Stimulated activated CD8-positive, alpha-beta memory T cell treated with anti-CD3 and anti-CD28 coated beads, Interleukin-4, amount 100 ng/mL, for 24 hours (primary cell): ENCODE results near the gene TNIP1.
A peak's percentile ranks its signal among the peaks of the same experiment; 100 is the strongest.

Experiments used
- DNase-seq: peaks from one replicate; pipeline ENCODE4 v3.0.0-alpha.2; 2020; ENCODE audit warnings: low read depth

TNIP1 gene

DNA sequence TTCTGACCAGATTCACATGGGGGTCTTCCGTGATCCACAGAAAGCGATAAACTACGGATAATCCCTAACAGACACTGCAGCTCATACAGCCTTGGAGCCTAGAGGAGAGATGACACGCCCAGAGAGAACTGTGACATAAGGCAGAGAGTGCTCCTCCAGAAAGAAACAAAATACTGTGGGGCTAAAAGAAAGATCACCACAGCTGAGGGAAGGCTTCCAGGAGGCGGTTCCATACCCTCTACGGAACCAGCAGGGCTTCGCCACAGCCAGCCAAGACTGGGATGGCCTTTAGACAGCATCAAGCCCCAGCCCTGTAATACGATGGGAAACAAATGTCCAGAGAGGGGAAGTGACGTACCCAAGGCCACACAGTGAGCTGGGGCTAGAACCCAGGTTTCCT lies 41.2 kb downstream of the TNIP1 start:
- no peak for DNase-seq

- peak; percentile 8 for DNase-seq
Observed at GRCh38 chr5:151038801-151039238, 42.0 kb downstream of the TNIP1 start.

DNA sequence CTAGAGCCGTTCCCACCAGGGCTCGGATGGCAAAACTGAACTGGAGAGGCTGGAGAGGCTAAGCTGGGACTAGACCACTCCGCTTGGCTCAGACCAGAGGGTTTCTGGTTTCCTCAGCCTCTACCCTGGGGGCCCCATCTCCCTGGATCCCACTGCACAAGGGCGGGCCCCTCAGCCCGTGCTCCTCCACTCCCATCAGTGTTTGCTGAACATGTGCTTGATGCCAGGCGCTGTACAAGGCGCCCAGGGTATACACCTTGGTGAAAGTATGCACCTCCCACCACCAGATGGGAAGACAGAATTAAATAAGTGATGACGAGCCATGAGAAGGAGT lies 42.5 kb downstream of the TNIP1 start:
- no peak for DNase-seq

GRCh38 chr5:151037561-151038411 lies 43.0 kb downstream of the TNIP1 start:
- DNase-seq, result no peak

DNA sequence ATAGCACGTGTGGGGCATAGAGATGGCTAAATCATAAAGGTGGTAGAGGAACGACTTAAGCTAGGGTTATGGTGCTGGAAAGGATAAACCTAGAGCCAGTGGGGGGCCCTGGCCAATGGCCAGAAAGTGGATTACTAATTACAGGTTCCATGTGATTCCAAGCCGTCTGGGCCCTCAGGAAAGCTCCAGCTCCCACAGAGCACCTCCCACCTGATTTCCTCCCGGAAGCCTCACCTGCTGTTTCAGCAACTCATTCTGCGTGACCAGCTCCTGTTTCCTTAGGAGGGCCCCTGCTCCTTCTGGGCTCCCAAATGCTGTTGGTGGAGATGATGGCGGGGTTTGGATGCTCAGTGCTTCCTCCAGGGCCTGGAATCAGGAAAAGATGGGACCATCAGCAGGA lies 44.3 kb downstream of the TNIP1 start:
- DNase-seq, result no peak

- no peak for DNase-seq
Observed at GRCh38 chr5:151034422-151035379, 46.1 kb downstream of the TNIP1 start.

- no peak for DNase-seq
Observed at GRCh38 chr5:151033217-151033934, 47.5 kb downstream of the TNIP1 start.

DNA sequence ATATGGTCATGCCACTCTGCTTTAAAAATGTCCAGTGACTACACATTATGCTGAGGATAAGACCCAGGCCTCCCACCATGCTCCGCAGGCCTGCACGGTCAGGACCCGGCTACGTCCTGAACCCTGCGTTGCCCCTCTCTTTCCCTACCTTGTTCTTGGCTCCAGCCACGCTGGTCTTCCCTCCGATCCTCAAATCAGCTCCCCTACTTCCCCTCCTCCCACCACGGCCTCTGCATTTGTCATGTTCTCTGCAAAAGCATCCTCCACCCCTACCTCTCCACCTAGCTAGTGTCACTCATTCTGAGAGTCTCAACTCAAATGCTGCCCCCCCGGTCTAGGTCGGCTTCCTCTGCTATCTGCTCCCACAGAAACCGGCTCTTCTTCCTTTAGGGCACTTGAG lies 49.3 kb downstream of the TNIP1 start:
- DNase-seq, result no peak

DNA sequence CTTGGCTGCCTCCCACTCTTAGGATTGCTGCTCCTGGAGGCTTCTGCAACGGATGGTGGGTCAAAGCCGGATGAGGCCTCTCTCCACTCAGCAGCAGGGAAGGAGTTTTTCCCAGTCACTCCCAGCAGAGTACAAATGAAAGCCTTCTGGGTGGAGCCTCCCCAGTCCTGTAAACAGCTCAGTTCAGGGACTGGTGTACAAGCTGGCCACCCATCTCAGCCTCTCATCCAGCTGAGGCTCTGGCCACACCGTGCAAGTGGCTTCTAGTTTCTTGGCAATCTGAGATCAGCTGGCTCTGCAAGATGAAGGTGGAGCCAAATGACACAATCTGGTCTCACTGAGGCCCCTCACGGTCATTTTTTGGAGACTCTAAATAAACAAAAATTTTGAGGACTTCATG lies 50.5 kb downstream of the TNIP1 start:
- no peak for DNase-seq

GRCh38 chr5:151030056-151030336 lies 50.8 kb downstream of the TNIP1 start:
- DNase-seq, result no peak

- DNase-seq, result no peak
Observed at GRCh38 chr5:151029179-151030055, 51.4 kb downstream of the TNIP1 start.

DNA sequence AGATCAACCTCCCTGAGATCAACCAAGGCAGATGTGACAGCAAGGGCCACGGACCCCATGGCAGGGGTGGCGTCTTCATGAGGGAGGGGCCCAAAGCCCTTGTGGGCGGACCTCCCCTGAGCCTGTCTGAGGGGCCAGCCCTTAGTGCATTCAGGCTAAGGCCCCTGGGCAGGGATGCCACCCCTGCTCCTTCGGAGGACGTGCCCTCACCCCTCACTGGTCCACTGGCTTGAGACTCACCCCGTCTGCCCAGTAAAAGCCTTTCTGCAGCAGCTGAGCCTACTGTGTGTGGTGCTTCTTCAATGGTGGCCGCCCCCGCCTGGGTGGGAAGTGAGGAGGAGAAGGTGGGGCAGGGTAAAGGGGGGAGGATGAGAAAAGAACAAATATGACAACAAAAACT lies 52.1 kb downstream of the TNIP1 start:
- no peak for DNase-seq

GRCh38 chr5:151027961-151028479 lies 52.8 kb downstream of the TNIP1 start:
- DNase-seq, result no peak

DNA sequence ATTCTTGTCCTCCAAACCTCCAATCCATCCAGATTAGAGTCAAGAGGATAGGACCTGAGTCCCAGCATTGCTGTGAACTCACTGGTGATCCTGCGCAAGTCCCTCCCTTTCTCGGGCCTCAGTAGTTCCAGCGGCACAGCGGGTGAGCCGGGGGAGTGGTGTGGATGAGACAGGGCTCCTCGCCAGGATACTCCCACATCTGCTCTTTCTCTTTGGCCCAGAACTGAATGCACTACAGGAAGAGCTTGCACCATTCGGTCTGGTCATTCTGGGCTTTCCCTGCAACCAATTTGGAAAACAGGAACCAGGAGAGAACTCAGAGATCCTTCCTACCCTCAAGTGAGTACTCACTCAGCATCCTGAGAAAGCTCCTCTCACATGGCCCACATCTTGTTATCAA lies 54.2 kb downstream of the TNIP1 start:
- no peak for DNase-seq

DNA sequence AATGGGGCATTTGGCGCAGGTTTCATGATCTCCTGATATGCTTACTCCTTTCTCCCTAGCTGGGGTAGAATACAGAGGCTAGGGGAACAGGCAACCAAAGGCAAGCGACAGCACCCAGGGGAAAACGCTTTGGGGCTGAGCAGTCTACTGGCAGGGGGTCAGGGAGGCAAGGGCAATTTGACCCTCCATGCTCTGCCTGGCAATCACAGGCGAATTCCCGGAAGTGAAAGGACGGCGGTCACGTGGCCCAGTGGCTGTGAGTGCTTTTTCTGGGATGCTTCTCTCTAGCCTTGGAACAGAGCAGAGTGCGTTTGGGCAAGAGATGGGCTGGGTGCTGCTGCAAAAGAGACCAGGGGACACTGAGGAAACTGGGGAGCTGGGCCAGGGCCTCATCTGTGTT lies 54.7 kb downstream of the TNIP1 start:
- no peak for DNase-seq

- DNase-seq, result no peak
Observed at GRCh38 chr5:151025250-151025606, 55.6 kb downstream of the TNIP1 start.

- DNase-seq, result no peak
Observed at GRCh38 chr5:151024440-151025249, 56.2 kb downstream of the TNIP1 start.

DNA sequence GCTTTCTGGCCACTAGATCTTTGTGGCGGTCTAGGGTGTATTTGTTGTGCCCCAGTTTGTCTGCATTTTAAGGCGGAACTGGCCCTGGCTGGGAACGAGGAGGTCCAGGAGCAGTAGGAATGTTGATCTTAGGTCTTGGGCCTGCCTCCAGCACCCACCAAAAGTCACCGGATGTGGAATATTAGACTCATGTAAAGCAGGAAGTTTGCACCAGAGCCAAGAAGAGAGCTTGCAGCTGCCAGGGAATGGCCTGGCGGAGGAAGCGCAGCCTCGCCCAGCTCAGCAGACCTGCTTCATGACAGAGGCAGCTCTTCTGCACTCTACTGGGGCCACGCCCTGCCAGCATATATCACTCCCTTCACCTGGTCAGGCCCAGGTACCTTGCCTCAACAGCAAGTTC lies 57.2 kb downstream of the TNIP1 start:
- no peak for DNase-seq

DNA sequence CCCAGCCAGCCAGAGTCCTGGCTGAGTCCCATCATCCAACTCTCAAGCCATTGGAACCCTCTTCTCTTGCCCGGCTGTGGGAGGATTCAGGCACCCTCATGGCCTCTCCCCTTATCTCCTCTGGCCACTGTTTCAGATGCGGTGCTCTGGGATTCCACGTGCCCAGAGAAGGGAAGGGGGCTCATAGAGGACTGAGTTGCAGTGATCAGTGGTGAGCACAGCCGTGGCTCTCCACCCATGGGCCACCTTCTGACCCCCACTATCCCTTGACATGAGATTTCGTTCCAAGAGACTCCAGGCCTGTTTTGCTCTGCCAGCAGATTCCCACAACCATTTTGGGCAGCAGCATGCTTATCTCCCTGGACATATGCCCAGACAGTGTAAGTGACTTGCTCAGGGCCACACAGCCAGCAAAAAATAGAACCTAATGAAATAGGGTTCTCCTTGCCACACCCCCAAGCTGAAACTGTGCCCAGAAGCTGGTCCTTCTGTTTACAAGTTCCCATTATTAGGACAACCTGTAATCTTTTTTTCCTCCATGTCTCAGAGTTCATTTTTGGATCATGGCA lies 57.7 kb downstream of the TNIP1 start:
- no peak for DNase-seq

DNA sequence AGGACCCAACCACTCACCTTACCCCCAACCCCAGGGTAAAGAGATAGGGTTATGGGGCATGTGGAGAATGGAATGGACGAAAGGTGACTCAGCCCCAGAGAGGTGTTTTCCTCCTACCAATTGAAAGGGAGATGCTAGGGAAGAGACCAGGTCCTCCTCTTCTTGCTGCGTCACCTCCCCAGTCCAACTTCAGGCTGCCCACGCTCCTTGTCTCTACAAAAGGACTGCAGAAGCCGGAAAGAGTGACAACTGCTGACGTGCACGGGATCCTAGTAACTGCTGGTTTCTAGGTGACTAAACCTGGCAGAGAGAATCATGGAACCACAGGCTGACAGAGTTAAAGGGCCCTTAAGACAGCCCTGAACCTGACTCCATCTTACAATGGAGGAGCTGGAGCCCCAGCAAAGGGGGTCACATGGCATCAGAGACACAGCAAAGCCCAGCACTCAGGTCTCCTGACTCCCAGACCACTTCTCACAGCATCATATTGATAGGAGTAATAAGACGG lies 58.3 kb downstream of the TNIP1 start:
- DNase-seq, result no peak
